HCT116 (cell line): ENCODE data around the gene NIBAN1. TPM values are rescaled to one million over a fixed set of nuclear protein-coding genes. Genes with fewer than 3 reads are reported as not detected.

Experiments
- ATAC-seq: fragments of 200-7000 bp; cut with Tn5 transposase; 2 replicates; pipeline ENCODE4 v1.9.1; 2020; ENCODE audit warnings: mild to moderate bottlenecking, moderate library complexity
- Bru-seq: library from RNA; stranded (reverse); fragments of 400-500 nt; gene quantifications from one replicate; lab custom pipeline; 2021; lab: Mats Ljungman, UMichigan
- BruChase-seq, 2 experiments: library from RNA; stranded (reverse); fragments of 400-500 nt; gene quantifications; one replicate each; lab custom pipeline; 2021; lab: Mats Ljungman, UMichigan
- BruUV-seq: library from RNA; stranded (reverse); fragments of 400-500 nt; replicated peaks from 2 replicates; lab custom pipeline; 2021; lab: Mats Ljungman, UMichigan
- CTCF ChIA-PET: fragments of 300-600 bp; sonication (Branson Sonifier 250); formaldehyde crosslinking; loops from one replicate; lab custom pipeline; 2021; ENCODE audit warnings: antibody characterized with exemption; lab: Charles Lee
- POLR2A ChIA-PET: fragments of 300-600, 350-600 bp; sonication (Branson Sonifier 250); formaldehyde crosslinking; loops from one replicate; lab custom pipeline; 2021; ENCODE audit warnings: antibody characterized with exemption; lab: Charles Lee
- RAD21 ChIA-PET, 2 experiments: fragments of 300-600 bp; sonication (Branson Sonifier 250); formaldehyde crosslinking; loops; one replicate each; lab custom pipeline; 2023; ENCODE audit warnings: low total read pairs in 2 of 2; ENCODE audit not compliant: uncharacterized antibody in 2 of 2, unreplicated experiment in 2 of 2, low non-redundant PET in 1 of 2; lab: Charles Lee
- DNase-seq: peaks from one replicate; pipeline ENCODE4 v3.0.0-alpha.2; 2010; ENCODE audit warnings: low read depth, low spot score
- H2AFZ ChIP-seq: fragments of 200-600 bp; shearing (Covaris generic), sonication (generic); 2 replicates; pipeline ENCODE4 v1.6.1; 2017; ENCODE audit warnings: low read depth, mixed run types, mixed read lengths, antibody characterized with exemption, low read length; ENCODE audit not compliant: poor library complexity, severe bottlenecking
- H3K27ac ChIP-seq: 2 replicates; pipeline ENCODE4 v1.5.1; 2012; ENCODE audit warnings: low read depth, low read length
- H3K27me3 ChIP-seq: fragments of 200-600 bp; sonication (generic); 2 replicates; pipeline ENCODE4 v1.6.1; 2016; ENCODE audit warnings: mixed run types, low read length, mixed read lengths; ENCODE audit not compliant: insufficient read depth
- H3K36me3 ChIP-seq, 2 experiments: fragments of 200-500 bp in 1 of 2; fragments of 200-600 bp in 1 of 2; sonication (Bioruptor generic) in 1 of 2; sonication (generic) in 1 of 2; 2 replicates each; pipeline versions ENCODE4 v1.5.1 to v1.6.1; 2014 to 2016; ENCODE audit warnings: low read length in 2 of 2, inconsistent platforms in 1 of 2, mixed read lengths in 1 of 2, mixed run types in 1 of 2; ENCODE audit not compliant: insufficient read depth in 2 of 2, control insufficient read depth in 1 of 2
- H3K4me1 ChIP-seq, 2 experiments: fragments of 200-600 bp in 1 of 2; sonication (generic) in 1 of 2; 2 replicates each; pipeline versions ENCODE4 v1.5.1 to v1.6.1; 2012 to 2017; ENCODE audit warnings: low read length in 2 of 2, inconsistent platforms in 1 of 2, mild to moderate bottlenecking in 1 of 2, mixed read lengths in 1 of 2, mixed run types in 1 of 2, moderate library complexity in 1 of 2; ENCODE audit not compliant: insufficient read depth in 2 of 2, control insufficient read depth in 1 of 2
- H3K4me2 ChIP-seq: fragments of 200-600 bp; sonication (generic); 2 replicates; pipeline ENCODE4 v1.6.1; 2017; ENCODE audit warnings: mixed run types, low read length, mixed read lengths
- H3K4me3 ChIP-seq, 2 experiments: fragments of 200-600 bp in 1 of 2; sonication (generic) in 1 of 2; replicated peaks in 1 of 2; 2 replicates each; pipeline ENCODE4 v1.5.1; 2011 to 2016; ENCODE audit warnings: low read length in 2 of 2, control low read depth in 1 of 2, low read depth in 1 of 2, mild to moderate bottlenecking in 1 of 2, mixed read lengths in 1 of 2, mixed run types in 1 of 2
- H3K79me2 ChIP-seq: fragments of 200-600 bp; sonication (generic); 2 replicates; pipeline ENCODE4 v1.6.1; 2017; ENCODE audit warnings: mild to moderate bottlenecking, mixed run types, low read length, moderate library complexity, mixed read lengths; ENCODE audit not compliant: insufficient read depth
- H3K9ac ChIP-seq: fragments of 200-600 bp; sonication (generic); 2 replicates; pipeline ENCODE4 v1.6.1; 2016; ENCODE audit warnings: low read length, mixed read lengths
- H3K9me2 ChIP-seq: fragments of 200-600 bp; sonication (generic), shearing (Covaris generic); 2 replicates; pipeline ENCODE4 v1.6.1; 2017; ENCODE audit warnings: mixed run types, mild to moderate bottlenecking, moderate library complexity; ENCODE audit not compliant: insufficient read depth
- H3K9me3 ChIP-seq, 2 experiments: fragments of 200-500 bp in 1 of 2; fragments of 200-600 bp in 1 of 2; sonication (Bioruptor generic) in 1 of 2; sonication (generic) in 1 of 2; 2 replicates each; pipeline ENCODE4 v1.6.1; 2014 to 2017; ENCODE audit warnings: low read length in 2 of 2, mixed read lengths in 2 of 2, inconsistent platforms in 1 of 2, low read depth in 1 of 2, mild to moderate bottlenecking in 1 of 2, mixed run types in 1 of 2, moderate library complexity in 1 of 2; ENCODE audit not compliant: control insufficient read depth in 1 of 2, insufficient read depth in 1 of 2
- H4K20me1 ChIP-seq: fragments of 200-600 bp; sonication (generic), shearing (Covaris generic); 2 replicates; pipeline ENCODE4 v1.6.1; 2017; ENCODE audit warnings: mixed run types, mild to moderate bottlenecking, moderate library complexity; ENCODE audit not compliant: insufficient read depth
- ATF3 ChIP-seq: IDR thresholded peaks from 2 replicates; pipeline ENCODE4 v1.6.1; 2012
- CBX3 ChIP-seq: IDR thresholded peaks from 2 replicates; pipeline ENCODE4 v1.6.1; 2012; ENCODE audit warnings: low read depth
- CTCF ChIP-seq, 3 experiments: fragments of 200-600 bp in 1 of 3; sonication (generic) in 1 of 3; IDR thresholded peaks in 2 of 3; conservative IDR thresholded peaks in 1 of 3; 2 replicates each; pipeline ENCODE4 v1.5.1; 2012 to 2017; ENCODE audit warnings: low read depth in 2 of 3, low read length in 2 of 3, antibody characterized with exemption in 1 of 3, borderline replicate concordance in 1 of 3, control low read depth in 1 of 3, mild to moderate bottlenecking in 1 of 3, mixed read lengths in 1 of 3, mixed run types in 1 of 3, moderate library complexity in 1 of 3; ENCODE audit not compliant: insufficient read depth in 1 of 3
- EGR1 ChIP-seq: IDR thresholded peaks from 2 replicates; pipeline ENCODE4 v1.6.1; 2012; ENCODE audit warnings: low read depth
- ELF1 ChIP-seq: IDR thresholded peaks from 2 replicates; pipeline ENCODE4 v1.6.1; 2012; ENCODE audit warnings: low read depth, borderline replicate concordance
- EZH2phosphoT487 ChIP-seq: fragments of 200-600 bp; IDR thresholded peaks from 2 replicates; pipeline ENCODE4 v1.6.1; 2018; ENCODE audit warnings: antibody characterized with exemption, borderline replicate concordance
- FOSL1 ChIP-seq: IDR thresholded peaks from 2 replicates; pipeline ENCODE4 v1.6.1; 2012; ENCODE audit warnings: low read depth
- MAX ChIP-seq: IDR thresholded peaks from 2 replicates; pipeline ENCODE4 v1.6.1; 2012
- POLR2A ChIP-seq: IDR thresholded peaks from 2 replicates; pipeline ENCODE4 v1.7.0; 2011; ENCODE audit warnings: borderline replicate concordance; ENCODE audit not compliant: insufficient read depth, insufficient read length; ENCODE audit errors: extremely low read depth
- POLR2AphosphoS5 ChIP-seq: IDR thresholded peaks from 2 replicates; pipeline ENCODE4 v1.6.1; 2011; ENCODE audit warnings: mild to moderate bottlenecking, low read depth, low read length, moderate library complexity
- RAD21 ChIP-seq: IDR thresholded peaks from 2 replicates; pipeline ENCODE4 v1.6.1; 2012; ENCODE audit warnings: low read depth, mild to moderate bottlenecking
- REST ChIP-seq: IDR thresholded peaks from 2 replicates; pipeline ENCODE4 v1.6.1; 2012; ENCODE audit warnings: low read depth
- SIN3A ChIP-seq: IDR thresholded peaks from 2 replicates; pipeline ENCODE4 v1.6.1; 2012; ENCODE audit warnings: low read depth
- SP1 ChIP-seq: IDR thresholded peaks from 2 replicates; pipeline ENCODE4 v1.6.1; 2012; ENCODE audit warnings: low read depth
- TCF7L2 ChIP-seq: IDR thresholded peaks from 2 replicates; pipeline ENCODE4 v1.7.0; 2011; ENCODE audit warnings: borderline replicate concordance, inconsistent platforms; ENCODE audit not compliant: insufficient read depth, insufficient read length; ENCODE audit errors: extremely low read depth
- ZBTB33 ChIP-seq: IDR thresholded peaks from 2 replicates; pipeline ENCODE4 v1.6.1; 2011; ENCODE audit warnings: mild to moderate bottlenecking, low read length, moderate library complexity; ENCODE audit not compliant: insufficient replicate concordance; ENCODE audit errors: extremely low read depth
- intact Hi-C: fragments of 100-400 bp; cut with micrococcal nuclease; formaldehyde crosslinking; loops from 2 replicates; pipeline ENCODE4 v1.10.0; 2022
- long read RNA-seq: library from polyadenylated mRNA; unstranded; transcript quantifications from one replicate; pipeline ENCODE4 v2.0.0, GENCODE V29; 2021; ENCODE audit not compliant: unreplicated experiment
- polyA plus RNA-seq: library from polyadenylated mRNA; unstranded; fragments of >200 nt; gene quantifications from 2 replicates; pipeline ENCODE4 v1.2.1, GENCODE V29; 2012; ENCODE audit warnings: missing spikeins
- total RNA-seq: library from RNA; stranded (reverse); gene quantifications from one replicate; pipeline ENCODE4 v1.2.1, GENCODE V29; 2021; ENCODE audit not compliant: unreplicated experiment

Gene NIBAN1
- total RNA-seq = 10.3 TPM
- 9.5 and 11.1 TPM in 2 replicates for polyA plus RNA-seq
- Bru-seq, nascent RNA = percentile 80 among the genes with signal in this experiment
- BruChase-seq, experiment 1, labeled RNA remaining after a 6-hour chase = percentile 81 among the genes with signal in this experiment
- percentile 64 among the genes with signal in this experiment for BruChase-seq, experiment 2, labeled RNA remaining after a 2-hour chase
- long read RNA-seq, full-length matches to known transcripts = 8 of 15 reads
- long read RNA-seq, partial matches to known transcripts = 5 of 15 reads
- long read RNA-seq, other reads (novel, unspliced or antisense) = 2 of 15 reads

- Histone ChIP-seq H3K9me3 (no peaks in the 10 kb centered on the region), H3K79me2 (no peaks in the 10 kb centered on the region), H3K36me3 (no peaks in the 10 kb centered on the region), H3K4me1 (peaks cover 0 to 5% of the 10 kb centered on the region in 2 experiments; a peak in 1 of 4 replicates), H2AFZ (peak within 1 kb of the TSS; percentile 66), H3K27ac (peak within 1 kb of the TSS; percentile 14; the same call in 1 of the 2 replicates), H3K9me2 (no peaks in the 10 kb centered on the region), H3K4me3 (peak within 1 kb of the TSS; percentile 40 to 62), H3K4me2 (peak within 1 kb of the TSS; percentile 89), H3K27me3 (no peaks in the 10 kb centered on the region), H3K9ac (peak within 1 kb of the TSS; percentile 55), H4K20me1 (no peaks in the 10 kb centered on the region)
- intact Hi-C loops = no loop called here
- ChIA-PET POLR2A (interaction anchor here (1.5 kb wide), 1 partner anchor 16 kb away, joined by 4 read pairs; no protein-coding TSS in a partner anchor), CTCF (interaction anchor here (1.0 kb wide), 1 partner anchor 169 kb away, joined by 3 read pairs; no protein-coding TSS in a partner anchor), RAD21 (no interaction called here)
- BruUV-seq = no TSS peak
- TF ChIP-seq ATF3 = no peak
- no peak for TF ChIP-seq CTCF (IDR thresholded peaks at IDR 0.05 in 2 of 3, conservative IDR thresholded peaks at IDR 0.05 in 1 of 3; ENCODE audit: borderline replicate concordance in 1 of 3, insufficient read depth in 1 of 3, low read depth in 2 of 3, low read length in 2 of 3)
- TF ChIP-seq FOSL1 = no peak
- no peak for TF ChIP-seq ELF1
- no peak for TF ChIP-seq TCF7L2
- no peak for TF ChIP-seq POLR2A
- no peak for TF ChIP-seq CBX3
- TF ChIP-seq MAX = peak; percentile 57; the same call in 1 of the 2 replicates
- TF ChIP-seq POLR2AphosphoS5 = peak; percentile 72
- no peak for TF ChIP-seq SIN3A
- TF ChIP-seq REST = no peak
- TF ChIP-seq EGR1 = 0 out of 2 replicates have a peak, but pooled peaks have one; percentile 28
- no peak for TF ChIP-seq EZH2phosphoT487
- no peak for TF ChIP-seq SP1
- TF ChIP-seq ZBTB33 = no peak
- TF ChIP-seq RAD21 = no peak
- ATAC-seq = peak; percentile 86
- DNase-seq = peak; percentile 15
Measured at GRCh38 chr1:184974056-184974836, at the start of gene NIBAN1. NIBAN1 (minus strand) TSS chr1:184974508; CDS start chr1:184974356, 152 bp downstream.
